Stimulated activated CD4-positive, alpha-beta T cell treated with anti-CD3 and anti-CD28 coated beads, Interleukin-1b, Interleukin-23, amount 100 ng/mL, for 24 hours (primary cell): ENCODE data around the gene MPEG1.

Experiments
- DNase-seq, 4 experiments: peaks; one replicate each; pipeline ENCODE4 v3.0.0-alpha.2; 2020; ENCODE audit warnings: low read depth in 4 of 4, low spot score in 1 of 4

The MPEG1 gene

GRCh38 chr11:59189986-59190385 lies 22.7 kb downstream of the MPEG1 start:
- no peak for DNase-seq

GRCh38 chr11:59188954-59189353 lies 23.8 kb downstream of the MPEG1 start:
- DNase-seq = no peak

- DNase-seq = no peak
Observed at GRCh38 chr11:59187587-59187986, 25.1 kb downstream of the MPEG1 start.

GRCh38 chr11:59187035-59187434 lies 25.7 kb downstream of the MPEG1 start:
- no peak for DNase-seq

- DNase-seq = peak in 3 of 4 experiments; percentile 30 to 38 (median 35)
Observed at GRCh38 chr11:59186130-59186594, 26.6 kb downstream of the MPEG1 start.

GRCh38 chr11:59185386-59185945 lies 27.3 kb downstream of the MPEG1 start:
- no peak for DNase-seq

- no peak for DNase-seq
Observed at GRCh38 chr11:59184691-59185339, 27.9 kb downstream of the MPEG1 start.

- DNase-seq = no peak
Observed at GRCh38 chr11:59183771-59184170, 29.0 kb downstream of the MPEG1 start.

- no peak for DNase-seq
Observed at GRCh38 chr11:59182457-59183151, 30.1 kb downstream of the MPEG1 start.

GRCh38 chr11:59181746-59182456 lies 30.8 kb downstream of the MPEG1 start:
- no peak for DNase-seq

GRCh38 chr11:59180907-59181306 lies 31.8 kb downstream of the MPEG1 start:
- no peak for DNase-seq

GRCh38 chr11:59180168-59180776 lies 32.5 kb downstream of the MPEG1 start:
- DNase-seq = no peak

GRCh38 chr11:59179121-59179520 lies 33.6 kb downstream of the MPEG1 start:
- no peak for DNase-seq

GRCh38 chr11:59178402-59178801 lies 34.3 kb downstream of the MPEG1 start:
- no peak for DNase-seq

GRCh38 chr11:59176330-59176729 lies 36.4 kb downstream of the MPEG1 start:
- DNase-seq = no peak

- no peak for DNase-seq
Observed at GRCh38 chr11:59175091-59175501, 37.6 kb downstream of the MPEG1 start.

GRCh38 chr11:59174664-59175033 lies 38.1 kb downstream of the MPEG1 start:
- DNase-seq = no peak

- DNase-seq = no peak
Observed at GRCh38 chr11:59173964-59174663, 38.6 kb downstream of the MPEG1 start.

- no peak for DNase-seq
Observed at GRCh38 chr11:59173080-59173963, 39.4 kb downstream of the MPEG1 start.
